ENCODE measurements around the gene GUCY2D.

Gene GUCY2D

GRCh38 chr17:8068736-8069586 is 66.5 kb downstream of the GUCY2D start:
- DNase-seq: no peak

DNA sequence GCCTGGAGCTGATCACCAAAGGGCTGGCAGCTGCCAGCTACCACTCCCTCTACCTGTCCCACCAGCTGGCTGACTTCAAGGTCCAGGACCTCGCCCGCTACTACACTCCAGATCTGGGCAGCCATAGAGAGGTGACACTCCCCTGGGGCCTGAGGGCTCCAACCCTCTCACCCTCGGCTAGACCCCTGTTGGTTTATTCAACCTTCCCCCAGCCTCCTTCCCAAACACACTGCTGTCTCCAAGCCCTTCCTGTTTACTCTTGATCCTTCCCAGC is 67.1 kb downstream of the GUCY2D start:
- DNase-seq: no peak
